GM21447 (cell line): Measurements from ENCODE around the gene SYNDIG1.

Source experiments
- ATAC-seq: cut with Tn5 transposase; IDR thresholded peaks from one replicate; pipeline ENCODE4 v1.9.1; 2021; ENCODE audit not compliant: unreplicated experiment

The SYNDIG1 gene

GRCh38 chr20:24446811-24447210, 22.6 kb upstream of the SYNDIG1 start:
- ATAC-seq: no peak

GRCh38 chr20:24448170-24448569, 21.3 kb upstream of the SYNDIG1 start:
- ATAC-seq: no peak

GRCh38 chr20:24449026-24449720, 20.3 kb upstream of the SYNDIG1 start:
- no peak for ATAC-seq

GRCh38 chr20:24450177-24450576, 19.3 kb upstream of the SYNDIG1 start:
- ATAC-seq: no peak

GRCh38 chr20:24450624-24451376, 18.6 kb upstream of the SYNDIG1 start:
- ATAC-seq: no peak

- no peak for ATAC-seq
These were observed 18.0 kb upstream of the SYNDIG1 start for GRCh38 chr20:24451428-24451827.

GRCh38 chr20:24452016-24452415, 17.4 kb upstream of the SYNDIG1 start:
- no peak for ATAC-seq

- no peak for ATAC-seq
These were observed 16.8 kb upstream of the SYNDIG1 start for GRCh38 chr20:24452498-24453127.

- no peak for ATAC-seq
These were observed 15.6 kb upstream of the SYNDIG1 start for GRCh38 chr20:24453869-24454268.

- ATAC-seq: no peak
These were observed 14.3 kb upstream of the SYNDIG1 start for GRCh38 chr20:24455081-24455480.

GRCh38 chr20:24456398-24456781, 13.0 kb upstream of the SYNDIG1 start:
- no peak for ATAC-seq

- no peak for ATAC-seq
These were observed 11.0 kb upstream of the SYNDIG1 start for GRCh38 chr20:24458436-24458835.

- ATAC-seq: no peak
These were observed 9.7 kb upstream of the SYNDIG1 start for GRCh38 chr20:24459733-24460132.

GRCh38 chr20:24460712-24461111, 8.7 kb upstream of the SYNDIG1 start:
- ATAC-seq: no peak

- no peak for ATAC-seq
These were observed 7.6 kb upstream of the SYNDIG1 start for GRCh38 chr20:24461848-24462247.

- ATAC-seq: no peak
These were observed 6.9 kb upstream of the SYNDIG1 start for GRCh38 chr20:24462460-24463010.

- no peak for ATAC-seq
These were observed 4.3 kb upstream of the SYNDIG1 start for GRCh38 chr20:24465159-24465558.

GRCh38 chr20:24465730-24466129, 3.7 kb upstream of the SYNDIG1 start:
- ATAC-seq: no peak

GRCh38 chr20:24468401-24469115, 871 bp upstream of the SYNDIG1 start:
- no peak for ATAC-seq

GRCh38 chr20:24469894-24470745, 691 bp downstream of the SYNDIG1 start:
- no peak for ATAC-seq
